ENCODE measurements around the gene TTC33.
"Not testable (repeated sequence)": the region's sequence is repeated elsewhere in the genome, so short reads cannot be mapped to it uniquely, and the experiment has no call there.

Gene TTC33

GRCh38 chr5:40614923-40615585 is 140.7 kb downstream of the TTC33 start:
- DNase-seq (ENCODE audit: low spot score), result no peak

GRCh38 chr5:40614466-40614865 is 141.3 kb downstream of the TTC33 start:
- DNase-seq (ENCODE audit: low spot score), result no peak

GRCh38 chr5:40607202-40607601 is 148.6 kb downstream of the TTC33 start:
- DNase-seq (ENCODE audit: low spot score), result no peak

GRCh38 chr5:40606077-40606765 is 149.5 kb downstream of the TTC33 start:
- no peak for DNase-seq (ENCODE audit: low spot score)

- DNase-seq (ENCODE audit: low spot score), result no peak
Measured at GRCh38 chr5:40605295-40605958, 150.3 kb downstream of the TTC33 start.

- DNase-seq (ENCODE audit: low spot score), result no peak
Measured at GRCh38 chr5:40603378-40603777, 152.4 kb downstream of the TTC33 start.

GRCh38 chr5:40601198-40601868 is 154.4 kb downstream of the TTC33 start:
- no peak for DNase-seq (ENCODE audit: low spot score)

GRCh38 chr5:40600383-40600782 is 155.4 kb downstream of the TTC33 start:
- DNase-seq (ENCODE audit: low spot score), result no peak

- DNase-seq (ENCODE audit: low spot score), result no peak
Measured at GRCh38 chr5:40599676-40600075, 156.1 kb downstream of the TTC33 start.

- DNase-seq (ENCODE audit: low spot score), result no peak
Measured at GRCh38 chr5:40594811-40595210, 160.9 kb downstream of the TTC33 start.

- DNase-seq (ENCODE audit: low spot score), result not testable (repeated sequence)
Measured at GRCh38 chr5:40591727-40592396, 163.9 kb downstream of the TTC33 start.

- DNase-seq (ENCODE audit: low spot score), result no peak
Measured at GRCh38 chr5:40587376-40587775, 168.4 kb downstream of the TTC33 start.

- no peak for DNase-seq (ENCODE audit: low spot score)
Measured at GRCh38 chr5:40585537-40586267, 170.1 kb downstream of the TTC33 start.

GRCh38 chr5:40584054-40584453 is 171.7 kb downstream of the TTC33 start:
- no peak for DNase-seq (ENCODE audit: low spot score)

- DNase-seq (ENCODE audit: low spot score), result no peak
Measured at GRCh38 chr5:40578501-40579451, 177.0 kb downstream of the TTC33 start.

GRCh38 chr5:40577718-40578117 is 178.0 kb downstream of the TTC33 start:
- no peak for DNase-seq (ENCODE audit: low spot score)

- DNase-seq (ENCODE audit: low spot score), result no peak
Measured at GRCh38 chr5:40575921-40576320, 179.8 kb downstream of the TTC33 start.

- no peak for DNase-seq (ENCODE audit: low spot score)
Measured at GRCh38 chr5:40575411-40575810, 180.3 kb downstream of the TTC33 start.

GRCh38 chr5:40572937-40573336 is 182.8 kb downstream of the TTC33 start:
- DNase-seq (ENCODE audit: low spot score), result no peak

GRCh38 chr5:40572391-40572790 is 183.4 kb downstream of the TTC33 start:
- DNase-seq (ENCODE audit: low spot score), result no peak
